Osteocyte (in vitro differentiated cells): ENCODE measurements around the gene PALMD. TPM values are rescaled to one million over a fixed set of nuclear protein-coding genes. Genes with fewer than 3 reads are reported as not detected.

Source experiments
- DNase-seq: peaks from one replicate; pipeline ENCODE4 v3.0.0; 2021; ENCODE audit warnings: mixed read lengths; ENCODE audit not compliant: unreplicated experiment; ENCODE audit errors: extremely low spot score
- H3K27ac Mint-ChIP-seq: one replicate; pipeline ENCODE4 v1.8.0; 2021; ENCODE audit warnings: mild to moderate bottlenecking, mixed read lengths; ENCODE audit not compliant: unreplicated experiment
- H3K27me3 Mint-ChIP-seq: one replicate; pipeline ENCODE4 v1.8.0; 2021; ENCODE audit warnings: mixed read lengths; ENCODE audit not compliant: unreplicated experiment
- H3K36me3 Mint-ChIP-seq: one replicate; pipeline ENCODE4 v1.8.0; 2021; ENCODE audit warnings: mixed read lengths; ENCODE audit not compliant: unreplicated experiment
- H3K4me1 Mint-ChIP-seq: one replicate; pipeline ENCODE4 v1.8.0; 2021; ENCODE audit warnings: mixed read lengths; ENCODE audit not compliant: unreplicated experiment
- H3K4me3 Mint-ChIP-seq: one replicate; pipeline ENCODE4 v1.8.0; 2021; ENCODE audit warnings: mild to moderate bottlenecking, moderate library complexity, mixed read lengths; ENCODE audit not compliant: unreplicated experiment
- H3K9me3 Mint-ChIP-seq: one replicate; pipeline ENCODE4 v1.8.0; 2021; ENCODE audit warnings: mixed read lengths; ENCODE audit not compliant: unreplicated experiment
- total RNA-seq: library from RNA; stranded (reverse); gene quantifications from 2 replicates; pipeline ENCODE4 v1.2.1, GENCODE V29; 2021
- TF ChIP-seq, protein P1 (sequence below): fragments of 200-600 bp; sonication (generic); IDR thresholded peaks from 2 replicates; pipeline ENCODE4 v1.5.0; 2021; ENCODE audit warnings: antibody characterized with exemption, mild to moderate bottlenecking, moderate library complexity

The PALMD gene
- total RNA-seq, 1 donor from 2014 or later: 7.0 TPM

- Mint-ChIP-seq H3K4me3 (no peak overlapping the region), H3K27me3 (no peaks in the 10 kb centered on the region), H3K4me1 (peaks cover 24% of the 10 kb centered on the region), H3K9me3 (peaks cover 3% of the 10 kb centered on the region), H3K36me3 (no peaks in the 10 kb centered on the region), H3K27ac (peak overlapping the region; percentile 72)
- no peak for DNase-seq
- TF ChIP-seq, protein P1, sequence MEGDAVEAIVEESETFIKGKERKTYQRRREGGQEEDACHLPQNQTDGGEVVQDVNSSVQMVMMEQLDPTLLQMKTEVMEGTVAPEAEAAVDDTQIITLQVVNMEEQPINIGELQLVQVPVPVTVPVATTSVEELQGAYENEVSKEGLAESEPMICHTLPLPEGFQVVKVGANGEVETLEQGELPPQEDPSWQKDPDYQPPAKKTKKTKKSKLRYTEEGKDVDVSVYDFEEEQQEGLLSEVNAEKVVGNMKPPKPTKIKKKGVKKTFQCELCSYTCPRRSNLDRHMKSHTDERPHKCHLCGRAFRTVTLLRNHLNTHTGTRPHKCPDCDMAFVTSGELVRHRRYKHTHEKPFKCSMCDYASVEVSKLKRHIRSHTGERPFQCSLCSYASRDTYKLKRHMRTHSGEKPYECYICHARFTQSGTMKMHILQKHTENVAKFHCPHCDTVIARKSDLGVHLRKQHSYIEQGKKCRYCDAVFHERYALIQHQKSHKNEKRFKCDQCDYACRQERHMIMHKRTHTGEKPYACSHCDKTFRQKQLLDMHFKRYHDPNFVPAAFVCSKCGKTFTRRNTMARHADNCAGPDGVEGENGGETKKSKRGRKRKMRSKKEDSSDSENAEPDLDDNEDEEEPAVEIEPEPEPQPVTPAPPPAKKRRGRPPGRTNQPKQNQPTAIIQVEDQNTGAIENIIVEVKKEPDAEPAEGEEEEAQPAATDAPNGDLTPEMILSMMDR: no peak
These were observed 10.2 kb upstream of the PALMD start for GRCh38 chr1:99635664-99636063.

DNA sequence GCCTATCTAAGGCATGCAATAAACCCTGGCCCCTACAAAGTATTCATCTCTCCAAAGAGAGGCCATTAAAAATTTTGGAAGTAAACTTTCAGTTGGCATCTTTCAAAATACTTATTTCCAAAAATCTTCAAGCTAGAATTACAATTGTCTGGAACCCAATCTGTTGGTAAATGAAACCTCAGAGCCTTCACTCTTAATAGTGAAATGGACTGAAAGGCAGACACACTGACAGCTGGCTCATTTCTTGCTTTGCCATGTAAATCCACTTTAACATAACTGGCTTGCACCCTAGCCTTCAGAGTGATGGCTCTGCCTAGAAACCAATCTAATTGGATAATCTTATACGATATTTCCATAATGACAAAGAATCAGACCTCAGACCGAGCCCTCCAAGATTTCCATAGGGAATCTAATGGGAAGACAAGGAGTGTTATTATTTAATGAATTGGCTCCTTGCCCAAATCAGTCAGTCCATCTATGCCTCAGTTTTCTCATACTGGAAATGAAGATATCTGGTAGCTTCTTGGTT, 9.2 kb upstream of the PALMD start:
- Mint-ChIP-seq H3K4me1 (peaks cover 24% of the 10 kb centered on the region), H3K4me3 (no peak overlapping the region), H3K27me3 (no peaks in the 10 kb centered on the region), H3K27ac (peak overlapping the region; percentile 72), H3K9me3 (peaks cover 3% of the 10 kb centered on the region), H3K36me3 (no peaks in the 10 kb centered on the region)
- TF ChIP-seq, protein P1: no peak
- DNase-seq: no peak

- Mint-ChIP-seq H3K4me3 (no peak overlapping the region), H3K9me3 (no peaks in the 10 kb centered on the region), H3K27ac (no peak overlapping the region), H3K36me3 (no peaks in the 10 kb centered on the region), H3K27me3 (no peaks in the 10 kb centered on the region), H3K4me1 (peaks cover 21% of the 10 kb centered on the region)
- no peak for DNase-seq
- TF ChIP-seq, protein P1: no peak
These were observed 7.1 kb upstream of the PALMD start for GRCh38 chr1:99638853-99639252.

DNA sequence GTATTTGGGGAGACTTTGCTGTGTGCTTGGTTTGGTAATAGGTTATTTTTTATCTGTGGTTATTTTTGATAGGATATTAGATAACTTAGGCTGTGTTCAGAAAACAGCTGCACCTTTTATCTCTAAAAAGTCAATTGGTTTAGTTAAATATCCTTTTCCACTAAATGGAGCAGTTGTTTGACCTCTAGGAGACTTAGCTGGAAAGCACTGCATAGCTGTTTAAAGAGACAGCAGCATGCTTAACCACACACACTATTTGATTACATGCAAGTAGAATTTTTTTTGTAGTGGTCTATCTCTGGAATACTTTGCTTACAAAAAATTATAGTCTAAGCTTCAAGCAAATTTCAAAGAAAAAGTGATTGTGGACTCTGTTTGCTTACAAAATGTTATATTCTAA, 6.5 kb upstream of the PALMD start:
- Mint-ChIP-seq H3K9me3 (no peaks in the 10 kb centered on the region), H3K36me3 (no peaks in the 10 kb centered on the region), H3K27me3 (no peaks in the 10 kb centered on the region), H3K4me3 (no peak overlapping the region), H3K4me1 (peaks cover 21% of the 10 kb centered on the region), H3K27ac (no peak overlapping the region)
- no peak for DNase-seq
- TF ChIP-seq, protein P1: no peak

- H3K27ac Mint-ChIP-seq: no peak overlapping the region
- H3K4me1 Mint-ChIP-seq: peaks cover 17% of the 10 kb centered on the region
- H3K4me3 Mint-ChIP-seq: no peak overlapping the region
- H3K27me3 Mint-ChIP-seq: no peaks in the 10 kb centered on the region
- DNase-seq: no peak
- TF ChIP-seq, protein P1: no peak
- H3K36me3 Mint-ChIP-seq: no peaks in the 10 kb centered on the region
- H3K9me3 Mint-ChIP-seq: no peaks in the 10 kb centered on the region
These were observed 6.0 kb upstream of the PALMD start for GRCh38 chr1:99639945-99640344.
